KBM-7 (cell line): ENCODE data around the gene EML1.

Source experiments
- DNase-seq: peaks from one replicate; pipeline ENCODE4 v3.0.0-alpha.2; 2015
- in situ Hi-C: fragments of 300-500 bp; cut with MboI; formaldehyde crosslinking; loops from 2 replicates; pipeline ENCODE4 v1.14.3; 2020; ENCODE audit warnings: low sequenced_read_pairs, low pct_unique_long_range_greater_than_20kb, mixed read lengths

EML1 gene

DNA sequence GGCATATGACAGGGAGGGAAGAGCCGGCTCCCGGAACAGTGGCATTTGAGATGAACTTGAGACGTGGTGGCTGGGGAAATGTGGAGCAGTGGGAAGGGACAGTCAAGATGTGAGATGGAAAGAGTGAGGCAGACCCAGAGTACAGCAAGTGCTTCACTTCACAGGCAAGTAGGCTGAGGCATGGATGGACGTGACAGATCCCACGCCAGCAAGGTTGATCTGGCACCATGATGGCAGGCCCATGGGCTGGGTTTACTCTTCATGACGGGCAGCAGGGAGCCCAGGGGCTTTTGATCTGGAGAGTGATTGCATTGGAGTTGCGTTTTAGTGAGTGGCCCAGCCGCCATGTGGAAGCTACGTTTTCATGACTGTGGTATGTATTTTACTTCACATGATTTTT lies 17.9 kb upstream of the EML1 start:
- DNase-seq, result no peak
- in situ Hi-C loops, result no loop called here

DNA sequence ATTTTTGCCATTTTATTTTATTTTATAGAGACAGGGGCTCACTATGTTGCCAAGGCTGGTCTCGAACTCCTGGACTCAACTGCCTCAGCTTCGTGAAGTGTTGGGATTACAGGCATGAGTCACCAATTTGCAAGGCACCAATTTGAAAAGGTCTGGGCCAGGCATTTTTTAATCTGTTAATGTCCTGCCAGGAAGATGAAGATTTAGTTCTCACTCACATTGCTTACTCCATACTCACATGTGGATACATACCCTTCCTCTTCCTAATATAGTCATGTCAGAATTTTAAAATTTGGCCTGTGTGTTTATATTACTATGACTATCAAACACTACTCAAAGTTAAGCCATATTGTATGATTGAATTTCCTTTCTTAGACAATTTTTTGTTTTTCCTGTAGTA lies 15.3 kb upstream of the EML1 start:
- DNase-seq, result no peak
- in situ Hi-C loops, result no loop called here

DNA sequence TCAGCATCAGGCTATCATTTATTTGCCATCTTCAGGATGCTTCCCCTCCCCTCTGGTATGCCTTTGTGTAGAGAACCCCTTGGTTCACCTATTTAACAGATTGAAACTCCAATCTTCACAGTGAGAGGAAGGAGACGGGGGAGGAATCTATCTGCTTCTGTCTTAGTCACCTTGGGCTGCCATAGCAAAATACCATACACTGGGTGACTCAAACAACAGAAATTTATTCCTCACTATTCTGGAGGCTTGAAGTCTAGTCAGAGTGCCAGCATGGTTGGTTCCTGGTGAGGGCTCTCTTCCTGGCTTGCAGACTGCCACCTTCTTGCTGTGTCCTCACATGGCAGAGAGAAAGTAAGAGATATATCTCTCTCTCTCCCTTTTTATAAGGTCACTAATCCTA lies 13.5 kb upstream of the EML1 start:
- in situ Hi-C loops, result no loop called here
- DNase-seq, result no peak

DNA sequence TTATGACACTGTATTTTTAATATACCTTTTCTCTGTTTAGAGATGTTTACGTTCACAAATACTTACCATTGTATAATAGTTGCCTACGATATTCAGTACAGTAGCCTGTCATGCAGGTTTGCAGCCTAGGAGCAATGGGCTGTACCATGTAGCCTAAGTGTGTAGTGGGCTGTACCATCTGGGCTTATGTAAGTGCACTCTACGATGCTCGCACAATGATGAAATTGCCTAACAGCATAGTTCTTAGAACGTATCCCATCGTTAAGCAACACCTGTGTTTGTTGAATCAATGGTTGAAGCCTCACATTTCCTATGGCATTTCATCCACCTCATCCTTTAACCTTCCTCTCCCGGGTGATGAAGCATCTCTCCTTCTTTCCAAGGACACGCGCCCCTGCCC lies 12.5 kb upstream of the EML1 start:
- in situ Hi-C loops, result no loop called here
- DNase-seq, result no peak

DNA sequence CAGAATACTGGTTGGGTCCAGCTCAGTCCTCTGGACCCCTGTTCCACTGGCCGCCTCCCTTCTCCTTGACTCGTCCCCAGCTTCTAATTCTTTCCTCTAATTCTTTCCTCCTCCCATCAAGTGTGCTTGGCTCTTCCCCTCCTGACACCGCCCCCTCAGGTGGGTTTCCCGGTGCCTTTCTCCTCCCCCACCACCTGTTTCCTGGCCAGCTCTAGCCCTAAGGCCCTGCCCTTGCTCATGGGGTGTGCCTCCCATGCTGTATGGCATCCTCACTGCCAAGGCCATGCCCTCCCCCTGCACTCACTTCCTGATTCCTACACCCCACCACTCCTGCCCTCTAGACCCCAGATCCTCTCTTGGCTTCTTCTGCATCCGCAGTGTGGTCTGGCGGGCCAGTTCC lies 12.1 kb upstream of the EML1 start:
- in situ Hi-C loops, result no loop called here
- DNase-seq, result no peak

DNA sequence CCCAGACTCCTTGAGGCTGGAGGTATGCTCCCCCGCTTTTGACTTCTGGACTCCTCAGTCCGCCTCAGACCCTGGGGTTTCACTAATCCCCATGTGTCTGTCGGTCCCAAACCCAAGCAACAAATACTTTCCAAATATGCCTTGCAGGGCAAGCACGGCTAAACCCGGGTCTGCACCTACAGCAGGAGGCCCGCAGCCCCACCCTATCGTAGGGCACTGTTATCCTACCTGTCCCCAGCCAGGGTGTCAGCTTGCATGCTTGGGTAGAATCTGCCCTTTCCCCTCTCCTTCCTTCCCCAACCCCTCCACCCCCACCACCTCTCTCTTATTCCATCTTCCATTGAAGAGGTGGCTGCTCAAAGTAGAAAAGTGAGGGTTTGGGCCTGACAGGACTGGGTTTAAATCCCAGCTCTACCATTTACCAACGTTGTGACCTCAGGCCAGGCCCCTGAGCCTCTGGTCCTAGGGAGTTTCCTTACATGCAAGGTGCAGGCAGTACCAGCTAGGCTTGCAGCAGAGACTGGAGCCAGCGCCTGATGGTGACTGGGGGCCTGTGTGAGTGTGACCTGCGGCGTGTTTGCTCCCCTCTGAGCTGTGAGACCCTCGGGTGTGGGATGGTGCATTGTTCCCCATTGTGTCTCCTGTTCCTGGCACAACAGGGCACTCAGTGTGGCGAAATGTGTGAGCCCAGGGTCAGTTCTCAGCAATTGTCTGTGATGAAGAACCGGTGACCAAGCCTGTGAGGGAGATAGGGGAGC lies 11.2 kb upstream of the EML1 start:
- DNase-seq, result no peak
- in situ Hi-C loops, result no loop called here

DNA sequence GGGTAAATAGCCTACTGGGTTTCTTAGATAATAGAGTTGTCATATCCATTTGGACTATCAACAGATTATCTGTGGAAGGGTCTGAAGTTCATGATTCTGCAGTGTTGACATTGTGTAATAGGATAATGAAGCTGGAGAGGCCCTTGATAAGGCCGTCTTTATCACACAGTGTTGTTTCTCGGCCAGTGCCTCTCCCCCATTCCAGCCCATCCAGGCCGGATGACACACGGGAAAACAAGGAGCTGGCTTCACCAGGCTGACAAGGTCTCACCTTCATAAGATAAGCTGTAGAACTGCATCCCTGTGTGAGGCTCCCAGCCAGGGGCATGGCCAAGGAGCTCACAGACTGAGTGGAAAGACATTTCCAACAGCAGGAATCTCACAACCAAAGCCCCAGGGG lies 8.7 kb upstream of the EML1 start:
- in situ Hi-C loops, result no loop called here
- DNase-seq, result no peak

DNA sequence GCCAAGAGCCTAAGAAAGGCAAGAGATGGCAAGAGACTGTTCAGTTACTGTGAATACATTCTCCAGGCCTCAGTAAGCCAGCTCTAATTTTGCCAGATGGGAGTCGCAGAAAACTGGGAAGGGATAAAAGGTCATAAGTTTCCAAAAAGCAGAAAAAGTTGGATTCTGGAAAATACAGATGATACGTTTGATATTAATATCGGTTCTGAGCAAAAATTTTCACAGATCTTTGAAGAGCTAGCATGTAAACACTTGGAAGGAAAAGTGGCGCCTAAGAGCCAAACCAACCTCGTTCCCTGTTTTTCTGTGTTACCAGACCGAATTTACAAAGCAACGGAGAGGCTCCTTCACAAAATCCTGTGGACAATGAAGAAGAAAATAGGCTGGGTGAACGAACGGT lies 7.8 kb upstream of the EML1 start:
- DNase-seq, result no peak
- in situ Hi-C loops, result no loop called here

DNA sequence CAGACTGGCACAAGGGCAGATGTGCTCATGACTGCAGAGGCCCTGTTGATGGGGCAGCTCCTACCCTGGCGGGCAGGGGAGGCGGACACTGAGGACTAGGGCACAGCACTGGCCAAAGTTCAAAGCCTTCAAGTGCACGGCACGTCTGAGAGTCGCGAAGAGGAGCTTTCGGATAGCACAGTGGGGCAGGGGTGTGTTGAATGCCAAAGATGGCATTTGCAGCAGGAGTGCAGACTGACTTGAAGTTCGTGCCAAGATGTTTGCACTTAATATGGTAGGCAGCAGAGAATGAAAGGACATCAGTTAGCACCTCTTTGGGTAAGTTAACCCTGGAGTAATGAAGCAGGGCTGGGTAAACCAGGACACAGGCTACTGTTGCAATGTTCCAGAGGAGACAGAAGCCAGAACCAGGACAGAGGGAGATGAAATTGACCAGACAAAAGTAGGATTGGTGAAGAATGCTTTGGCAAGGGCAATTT lies 6.7 kb upstream of the EML1 start:
- no peak for DNase-seq
- in situ Hi-C loops, result no loop called here

DNA sequence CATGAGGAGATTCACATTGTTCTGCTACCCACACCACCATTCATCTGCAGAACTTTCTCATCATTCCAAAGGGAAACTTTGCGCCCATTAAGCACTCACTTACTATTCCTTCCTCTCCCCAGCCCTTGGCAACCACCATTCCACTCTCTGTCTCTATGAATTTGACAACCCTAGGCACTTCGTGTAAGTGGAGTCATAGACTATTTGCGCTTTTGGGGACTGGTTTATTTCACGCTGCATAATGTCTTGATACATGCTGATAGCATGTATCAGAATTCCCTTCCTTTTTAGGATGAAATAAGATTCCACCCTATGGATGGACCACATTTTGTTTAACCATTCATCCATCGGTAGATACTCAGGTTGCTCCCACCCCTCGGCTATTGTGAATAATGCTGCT lies 4.5 kb upstream of the EML1 start:
- in situ Hi-C loops, result no loop called here
- no peak for DNase-seq

DNA sequence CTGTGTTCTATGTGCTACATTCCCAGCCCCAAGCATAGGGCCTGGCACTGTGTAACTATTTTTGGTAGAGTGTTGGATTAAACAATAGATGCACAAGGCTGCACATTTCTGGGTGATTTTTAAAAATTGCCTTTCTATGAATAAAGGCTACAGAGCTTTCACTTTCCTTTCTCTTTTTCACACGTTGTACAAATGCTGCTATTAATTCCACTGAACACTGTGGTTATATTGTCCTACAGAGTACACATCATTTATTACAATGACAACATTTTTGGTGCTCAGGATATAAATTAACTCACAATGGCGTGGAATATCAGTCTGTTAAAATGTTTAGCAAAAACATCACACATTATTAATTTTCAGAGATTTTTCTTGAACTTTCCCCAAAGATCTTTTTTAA lies 3.6 kb upstream of the EML1 start:
- DNase-seq, result no peak
- in situ Hi-C loops, result no loop called here

DNA sequence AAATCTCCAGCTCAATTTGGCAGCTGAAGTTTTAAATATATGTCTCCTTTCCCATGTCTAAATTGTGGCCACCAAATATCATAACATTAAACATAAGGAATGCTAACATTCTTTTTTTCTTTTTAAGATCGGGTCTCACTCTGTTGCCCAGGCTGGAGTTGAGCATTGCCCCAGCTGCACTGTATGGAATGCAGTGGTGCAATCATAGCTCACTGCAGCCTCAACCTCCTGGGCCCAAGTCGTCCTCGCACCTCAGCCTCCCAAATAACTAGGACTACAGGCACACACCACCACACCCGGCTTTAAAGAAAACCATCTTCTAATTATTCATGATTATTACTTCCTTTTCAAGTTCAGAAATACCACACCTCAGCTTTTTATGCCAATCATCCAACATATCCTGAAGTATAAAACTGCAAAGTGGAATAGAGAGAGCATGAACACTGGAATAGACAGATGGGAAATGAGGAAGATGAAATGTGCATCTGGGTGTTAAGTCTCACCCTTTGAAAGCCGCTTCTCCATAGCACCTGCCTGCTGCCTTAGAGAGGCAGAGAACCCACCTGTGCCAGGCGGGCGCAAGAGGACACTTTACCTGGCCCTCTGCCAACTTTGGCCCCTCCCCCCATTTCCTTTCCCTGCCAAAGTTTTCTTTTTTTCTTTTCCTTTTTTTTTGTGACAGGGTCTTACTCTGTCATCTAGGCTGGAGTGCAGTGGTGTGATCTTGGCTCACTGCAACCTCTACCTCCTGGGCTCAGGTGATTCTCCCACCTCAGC lies 2.8 kb upstream of the EML1 start:
- no peak for DNase-seq
- in situ Hi-C loops, result no loop called here

DNA sequence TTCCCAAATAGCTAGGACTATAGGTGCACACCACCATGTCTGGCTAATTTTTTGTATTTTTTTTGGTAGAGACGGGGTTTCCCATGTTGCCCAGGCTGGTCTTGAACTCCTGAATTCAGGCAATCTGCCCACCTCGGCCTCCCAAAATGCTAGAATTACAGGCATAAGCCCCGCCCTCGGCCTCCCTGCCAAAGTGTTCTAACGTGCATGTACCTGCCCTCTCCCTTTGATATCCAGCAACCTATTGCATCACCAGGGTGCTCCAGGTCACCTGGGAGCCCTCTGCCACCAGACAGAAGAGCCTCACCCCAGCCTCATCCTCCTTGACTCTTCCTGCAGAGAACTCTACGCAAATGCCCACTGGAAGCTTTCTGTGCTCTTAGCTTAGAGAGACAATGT lies 2.2 kb upstream of the EML1 start:
- no peak for DNase-seq
- in situ Hi-C loops, result no loop called here

DNA sequence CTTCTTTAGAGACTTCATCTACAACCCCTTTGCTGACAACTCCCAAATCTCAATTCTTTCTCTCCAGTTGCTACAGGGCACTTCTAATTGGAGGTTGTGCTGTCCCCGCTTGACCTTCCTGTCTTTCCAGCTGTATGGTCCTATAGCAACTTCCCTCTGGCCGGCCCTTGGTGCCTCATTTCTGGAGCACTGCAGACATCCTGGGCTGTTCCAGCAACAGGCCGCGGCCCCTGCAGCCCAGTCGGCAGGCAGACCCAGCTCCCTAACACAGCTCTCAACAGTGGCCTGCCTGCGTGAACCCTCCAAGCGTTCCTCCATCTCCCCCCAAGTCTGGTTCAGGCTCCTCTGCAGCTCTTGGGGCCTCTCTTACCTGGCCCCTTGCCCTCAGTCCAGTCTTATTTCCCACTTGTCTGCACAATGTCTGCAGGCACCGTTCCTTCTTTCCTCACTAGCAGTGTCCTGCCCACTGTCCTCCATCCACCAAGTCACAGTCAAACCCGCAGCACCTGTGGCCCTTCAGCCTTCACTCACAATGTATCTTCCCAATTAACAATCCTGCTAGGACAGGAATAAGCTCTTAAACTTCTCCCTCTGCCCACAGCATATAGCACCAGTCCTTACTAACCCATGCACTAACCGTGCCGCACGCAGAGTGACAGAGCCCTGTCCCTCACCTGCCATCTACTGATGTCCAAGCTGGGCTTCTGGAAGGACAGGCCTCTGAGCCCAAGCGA lies 1.6 kb upstream of the EML1 start:
- no peak for DNase-seq

DNA sequence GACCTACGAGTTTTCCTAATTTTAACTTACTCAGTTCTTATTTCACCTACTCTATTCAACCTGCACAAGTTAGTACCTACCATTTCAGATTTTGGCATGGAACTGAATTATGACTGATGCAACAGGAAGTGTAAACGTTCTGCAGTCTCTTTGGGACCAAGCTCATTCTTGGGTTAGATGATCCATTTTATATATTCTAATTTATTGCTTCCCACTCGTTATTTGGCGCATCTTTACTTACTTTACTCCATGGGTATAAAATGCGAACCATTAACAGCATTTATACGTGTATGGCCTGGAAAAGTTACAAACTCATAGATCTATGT lies 1.0 kb upstream of the EML1 start:
- in situ Hi-C loops, result no loop called here
- DNase-seq, result no peak

More for the DNA sequence above, 1.6 kb upstream of the EML1 start:
- in situ Hi-C loops, result no loop called here

DNA sequence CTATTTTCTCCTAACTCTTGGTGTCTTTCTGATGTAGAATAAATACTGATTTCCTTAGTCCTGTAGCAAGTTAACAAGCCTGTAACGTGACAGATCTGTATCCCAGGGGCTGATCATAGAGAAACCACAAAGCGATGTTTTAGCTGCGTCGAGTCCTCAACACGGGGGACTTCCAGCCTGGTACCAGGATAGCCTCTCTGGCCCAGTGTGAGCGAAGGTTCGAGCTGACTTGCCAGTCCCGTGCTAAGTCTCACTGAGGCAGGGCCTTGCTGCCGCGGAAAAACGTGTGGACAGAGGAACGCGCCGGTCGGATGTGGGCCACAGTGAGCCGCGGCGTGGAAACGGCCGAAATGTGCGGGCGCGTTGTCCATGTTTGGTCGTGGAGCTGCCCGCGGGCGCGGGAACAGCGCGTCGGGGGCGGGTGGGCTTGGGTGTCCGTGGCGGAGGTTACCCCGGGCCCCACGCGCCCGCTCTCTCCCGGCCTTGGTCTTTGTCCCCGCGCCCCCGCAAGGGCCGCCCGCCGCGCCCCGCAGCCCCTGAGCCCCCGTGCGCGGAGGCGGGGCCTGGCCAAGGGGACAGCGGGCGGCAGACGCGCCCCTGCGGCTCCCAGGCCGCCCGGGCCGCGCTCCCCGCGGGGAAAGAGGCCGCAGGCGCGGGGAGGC lies 531 bp upstream of the EML1 start:
- DNase-seq, result no peak
- in situ Hi-C loops, result no loop called here

DNA sequence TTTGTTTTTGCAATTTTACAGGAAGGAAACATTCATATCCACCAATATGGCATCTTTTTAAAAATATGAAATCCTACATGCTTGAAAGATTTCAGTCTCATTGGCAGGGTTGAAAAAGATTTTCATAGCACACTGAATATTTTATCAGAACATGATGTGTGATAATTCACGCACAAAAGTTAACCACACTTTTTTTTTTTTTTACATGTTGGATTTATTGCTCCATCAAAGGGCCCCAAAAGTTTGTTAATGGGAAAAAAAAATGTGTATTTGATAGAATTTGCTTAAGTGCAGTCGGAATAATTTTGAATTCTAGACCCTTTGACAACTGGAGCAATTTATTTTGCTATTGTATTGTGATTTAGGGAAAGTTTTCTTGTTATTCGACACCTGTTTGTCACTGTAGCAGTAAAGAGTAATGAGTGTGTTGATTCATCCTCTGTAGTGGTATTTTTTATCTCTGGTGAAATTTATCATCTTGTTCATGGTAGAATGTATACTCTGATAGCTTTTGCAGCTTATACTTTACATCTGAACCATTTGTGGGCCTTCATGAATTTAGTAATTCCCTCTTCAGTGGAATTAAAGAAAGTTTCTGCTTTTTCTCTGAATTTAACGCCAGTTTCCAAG lies 1.1 kb downstream of the EML1 start:
- no peak for DNase-seq
- in situ Hi-C loops, result no loop called here

DNA sequence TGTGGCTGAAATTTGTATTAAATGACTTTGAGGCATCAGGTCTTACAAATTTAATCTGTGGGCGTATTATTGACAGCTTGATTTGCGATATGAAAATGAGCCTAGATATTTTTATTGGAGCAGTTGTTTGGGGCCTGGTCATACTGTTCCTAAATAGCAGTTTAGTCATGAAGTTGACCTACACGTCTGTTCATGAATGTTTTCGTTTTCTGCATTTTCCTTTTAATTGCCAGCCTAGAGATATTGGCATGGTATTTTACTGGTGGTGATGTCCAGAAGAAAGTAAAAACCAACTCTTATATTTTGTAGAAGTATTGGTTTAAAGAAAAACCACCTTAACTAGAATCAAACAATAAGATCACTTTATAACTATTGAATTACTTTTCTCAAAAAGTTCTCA lies 1.8 kb downstream of the EML1 start:
- in situ Hi-C loops, result no loop called here
- DNase-seq, result no peak

DNA sequence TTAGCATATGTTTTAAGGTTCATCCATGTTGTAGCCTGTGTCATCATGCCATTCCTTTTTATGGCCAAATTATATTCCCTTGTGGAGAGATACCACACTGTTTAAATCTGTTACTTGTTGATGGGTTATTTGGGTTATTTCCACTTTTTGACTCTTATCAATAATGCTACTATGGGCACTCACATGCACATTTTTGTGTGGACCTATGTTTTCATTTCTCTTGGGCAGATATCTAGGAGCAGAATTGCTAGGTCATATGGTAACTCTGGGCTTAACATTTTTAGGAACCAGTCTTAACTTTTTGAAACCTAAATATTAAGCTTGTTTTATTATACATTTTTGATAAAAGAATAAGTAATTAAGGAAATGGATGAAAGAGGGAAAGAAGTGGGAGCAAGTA lies 4.0 kb downstream of the EML1 start:
- no peak for DNase-seq
- in situ Hi-C loops, result no loop called here
